Choroid plexus epithelial cell (primary cell): ENCODE measurements around the gene HEATR5A.
"Not testable (repeated sequence)": the region's sequence is repeated elsewhere in the genome, so short reads cannot be mapped to it uniquely, and the experiment has no call there.

ENCODE experiments used
- DNase-seq: peaks from one replicate; pipeline ENCODE4 v3.0.0-alpha.2; 2010; ENCODE audit warnings: low read depth
- H3K4me3 ChIP-seq: 2 replicates; pipeline ENCODE4 v1.5.1; 2011; ENCODE audit warnings: low read depth, mild to moderate bottlenecking, control low read depth, low read length, moderate library complexity
- TF ChIP-seq, protein P1 (sequence below): conservative IDR thresholded peaks from 2 replicates; pipeline ENCODE4 v1.5.1; 2011; ENCODE audit warnings: low read depth, mild to moderate bottlenecking, control low read depth, inconsistent platforms, low read length, moderate library complexity

HEATR5A gene

DNA sequence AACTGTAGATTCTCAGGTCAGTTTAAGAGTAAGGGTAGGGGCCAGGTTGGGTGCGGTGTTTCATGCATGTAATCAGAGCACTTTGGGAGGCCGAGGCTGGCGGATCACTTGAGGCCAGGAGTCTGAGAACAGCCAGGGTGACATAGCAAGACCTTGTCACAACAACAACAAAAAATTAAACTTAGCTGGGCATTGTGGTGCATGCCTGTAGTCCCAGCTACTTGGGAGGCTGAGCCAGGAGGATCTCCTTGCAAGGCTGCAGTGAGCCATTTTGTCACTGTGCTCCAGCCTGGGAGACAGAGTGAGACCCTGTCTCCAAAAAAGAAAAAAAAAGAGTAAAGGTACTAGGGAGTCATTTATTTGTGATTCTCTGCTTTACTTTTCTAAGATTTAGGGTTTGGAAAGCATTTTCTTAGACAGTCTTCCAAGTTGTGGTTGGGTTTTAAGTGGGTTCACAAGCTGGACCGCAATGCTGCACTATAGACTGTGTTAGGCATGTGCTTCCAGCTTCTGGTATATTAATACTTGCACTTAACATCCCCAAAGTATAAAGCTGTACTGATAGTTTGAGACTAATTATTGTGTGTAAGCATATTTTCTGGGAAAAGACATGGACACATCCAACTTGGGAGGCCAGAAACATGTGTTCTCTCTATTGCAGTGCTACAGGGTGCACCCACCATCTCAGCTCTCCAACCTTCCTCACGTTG, 163.7 kb downstream of the HEATR5A start:
- TF ChIP-seq, protein P1, sequence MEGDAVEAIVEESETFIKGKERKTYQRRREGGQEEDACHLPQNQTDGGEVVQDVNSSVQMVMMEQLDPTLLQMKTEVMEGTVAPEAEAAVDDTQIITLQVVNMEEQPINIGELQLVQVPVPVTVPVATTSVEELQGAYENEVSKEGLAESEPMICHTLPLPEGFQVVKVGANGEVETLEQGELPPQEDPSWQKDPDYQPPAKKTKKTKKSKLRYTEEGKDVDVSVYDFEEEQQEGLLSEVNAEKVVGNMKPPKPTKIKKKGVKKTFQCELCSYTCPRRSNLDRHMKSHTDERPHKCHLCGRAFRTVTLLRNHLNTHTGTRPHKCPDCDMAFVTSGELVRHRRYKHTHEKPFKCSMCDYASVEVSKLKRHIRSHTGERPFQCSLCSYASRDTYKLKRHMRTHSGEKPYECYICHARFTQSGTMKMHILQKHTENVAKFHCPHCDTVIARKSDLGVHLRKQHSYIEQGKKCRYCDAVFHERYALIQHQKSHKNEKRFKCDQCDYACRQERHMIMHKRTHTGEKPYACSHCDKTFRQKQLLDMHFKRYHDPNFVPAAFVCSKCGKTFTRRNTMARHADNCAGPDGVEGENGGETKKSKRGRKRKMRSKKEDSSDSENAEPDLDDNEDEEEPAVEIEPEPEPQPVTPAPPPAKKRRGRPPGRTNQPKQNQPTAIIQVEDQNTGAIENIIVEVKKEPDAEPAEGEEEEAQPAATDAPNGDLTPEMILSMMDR, result no peak
- H3K4me3 ChIP-seq, result no peak overlapping the region
- DNase-seq, result no peak

DNA sequence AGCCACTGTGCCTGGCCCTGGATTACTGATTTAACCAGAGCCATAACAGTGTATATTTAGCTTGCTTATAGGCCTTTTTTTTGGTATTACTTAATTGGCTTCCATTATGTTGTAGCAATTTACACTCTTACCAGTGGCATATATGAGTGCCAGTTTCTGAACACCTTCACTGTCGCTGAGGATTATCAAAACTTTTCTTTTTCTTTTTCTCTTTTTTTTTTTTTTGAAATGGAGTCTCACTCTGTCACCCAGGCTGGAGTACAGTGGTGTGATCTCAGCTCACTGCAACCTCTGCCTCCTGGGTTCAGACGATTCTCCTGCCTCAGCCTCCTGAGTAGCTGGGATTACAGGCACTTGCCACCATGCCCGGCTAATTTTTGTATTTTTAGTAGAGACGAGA, 164.4 kb downstream of the HEATR5A start:
- H3K4me3 ChIP-seq, DNase-seq: not testable (repeated sequence)

DNA sequence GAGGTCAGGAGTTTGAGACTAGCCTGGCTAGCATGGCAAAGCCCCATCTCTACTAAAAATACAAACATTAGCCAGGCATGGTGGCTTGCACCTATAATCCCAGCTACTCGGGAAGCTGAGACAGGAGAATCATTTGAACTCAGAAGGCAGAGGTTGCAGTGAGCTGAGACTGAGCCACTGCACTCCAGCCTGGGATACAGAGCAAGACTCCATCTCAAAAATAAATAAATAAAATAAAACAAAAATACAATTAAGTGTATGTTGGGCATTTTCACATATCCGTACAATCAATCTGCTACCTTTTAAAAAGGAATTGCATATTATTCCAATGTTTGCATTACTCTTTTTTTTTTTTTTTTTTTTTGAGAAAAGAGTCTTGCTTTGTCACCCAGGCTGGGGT, 165.1 kb downstream of the HEATR5A start:
- no peak for DNase-seq
- no peak overlapping the region for H3K4me3 ChIP-seq
- TF ChIP-seq, protein P1, result no peak

DNA sequence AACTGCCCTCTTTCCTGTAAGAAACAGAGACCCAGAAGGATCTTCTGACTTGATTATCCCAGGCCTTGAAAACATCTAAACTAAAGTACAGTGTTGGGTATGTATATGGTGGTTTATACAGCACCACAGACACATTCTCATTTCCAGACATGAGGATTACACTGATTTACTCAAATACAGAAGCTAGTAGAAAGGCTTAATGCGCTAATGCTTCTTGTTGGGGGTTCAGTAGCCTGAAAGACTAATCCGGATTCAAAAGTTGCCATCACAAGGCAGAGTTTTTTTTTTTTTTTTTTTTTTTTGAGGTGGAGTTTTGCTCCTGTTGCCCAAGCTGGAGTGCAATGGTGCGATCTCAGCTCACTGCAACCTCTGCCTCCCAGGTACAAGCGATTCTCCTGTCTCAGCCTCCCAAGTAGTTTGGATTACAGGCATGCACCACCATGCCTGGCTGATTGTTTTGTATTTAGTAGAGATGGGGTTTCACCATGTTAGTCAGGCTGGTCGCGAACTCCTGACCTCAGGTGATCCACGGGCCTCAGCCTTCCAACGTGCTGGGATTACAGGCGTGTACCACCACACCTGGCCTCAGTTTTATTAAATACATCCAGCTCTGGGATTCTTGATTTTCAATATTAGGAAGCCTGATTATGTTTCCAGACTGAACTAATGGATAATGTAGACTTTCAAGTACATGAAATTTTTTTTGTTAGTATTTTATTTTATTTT, 166.4 kb downstream of the HEATR5A start:
- DNase-seq, result no peak
- no peak overlapping the region for H3K4me3 ChIP-seq
- TF ChIP-seq, protein P1, result no peak

DNA sequence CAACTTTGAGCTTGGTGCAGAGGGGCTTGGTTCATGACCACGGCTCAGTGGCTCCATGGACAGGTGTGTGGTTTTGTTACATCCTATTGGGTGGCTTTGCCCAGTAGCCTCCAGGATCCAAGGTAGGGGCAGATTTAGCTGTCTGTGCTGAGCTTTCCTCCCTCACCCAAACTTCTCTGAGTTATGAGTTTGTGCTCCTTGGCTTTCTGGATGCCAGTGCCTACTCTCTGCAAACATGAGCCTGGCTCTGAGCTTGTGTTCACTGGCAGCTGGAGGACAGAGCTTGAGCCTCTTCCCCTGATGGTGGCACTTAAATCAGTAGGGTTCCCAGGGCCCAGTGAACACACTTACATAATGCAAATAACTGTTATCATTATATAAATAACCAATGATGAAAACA, 167.5 kb downstream of the HEATR5A start:
- no peak overlapping the region for H3K4me3 ChIP-seq
- no peak for DNase-seq
- TF ChIP-seq, protein P1, result no peak

DNA sequence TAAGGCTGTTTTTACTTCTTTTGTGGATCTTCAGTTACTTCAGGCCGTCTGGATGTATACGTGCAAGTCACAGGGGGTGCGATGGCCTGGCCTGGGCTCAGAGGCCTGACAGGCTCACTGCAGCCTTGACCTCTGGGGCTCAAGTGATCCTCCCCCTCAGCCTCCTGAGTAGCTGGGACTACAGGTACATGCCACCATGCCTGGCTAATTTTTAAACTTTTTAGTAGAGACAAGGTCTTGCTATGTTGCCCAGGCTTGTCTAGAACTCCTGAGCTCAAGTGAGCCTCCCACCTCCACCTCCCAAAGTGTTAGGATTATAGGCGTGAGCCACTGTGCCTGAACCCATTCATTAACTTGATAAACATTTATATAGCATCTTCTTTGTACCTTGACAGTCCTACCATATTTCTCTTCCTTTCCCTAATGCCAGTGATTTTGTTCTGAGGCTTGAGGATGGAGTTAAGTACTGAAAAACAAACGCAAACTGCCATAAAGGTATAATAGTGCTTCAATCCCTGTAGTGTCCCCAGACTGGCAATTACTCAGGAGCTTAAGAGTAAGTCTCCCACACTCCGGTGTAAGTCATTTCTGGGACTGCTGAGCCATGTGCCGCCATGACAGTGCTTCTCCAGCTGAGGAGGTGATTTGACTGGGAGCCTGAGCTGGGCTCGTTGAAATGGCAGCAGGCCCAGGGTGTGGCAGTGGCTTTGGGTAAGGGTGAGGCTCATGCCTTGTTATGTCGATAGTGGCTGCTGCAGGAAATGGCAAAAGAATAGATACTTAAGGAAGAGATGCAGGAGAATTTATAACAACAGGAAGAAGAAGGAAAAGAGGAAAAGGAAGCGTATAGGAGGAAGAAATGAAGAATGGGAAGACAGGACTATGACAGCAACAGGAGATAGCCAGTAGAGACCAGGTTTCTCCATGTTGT, 169.1 kb downstream of the HEATR5A start:
- no peak overlapping the region for H3K4me3 ChIP-seq
- TF ChIP-seq, protein P1, result no peak
- no peak for DNase-seq

DNA sequence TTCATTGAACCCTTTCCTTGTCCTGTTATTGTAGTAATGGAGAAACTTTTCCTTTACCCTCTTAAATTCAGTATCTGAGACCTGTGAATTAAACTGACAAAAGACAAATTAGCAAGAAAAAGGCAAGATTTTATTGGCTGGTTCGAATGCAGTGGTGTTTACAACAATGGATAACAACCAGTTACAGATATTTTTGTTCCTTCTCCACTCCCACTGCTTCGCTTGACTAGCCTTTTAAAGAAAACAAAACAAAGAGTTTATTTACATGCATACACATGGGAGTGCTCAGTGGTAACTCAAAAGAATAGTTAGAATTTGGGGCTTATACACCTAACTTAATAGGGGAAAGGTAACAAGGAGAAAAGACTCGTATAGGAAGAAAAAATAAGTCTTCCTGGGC, 175.7 kb downstream of the HEATR5A start:
- H3K4me3 ChIP-seq, result no peak overlapping the region
- DNase-seq, result no peak
- TF ChIP-seq, protein P1, result no peak
